ENCODE data around the gene TTC29.

TTC29 gene

DNA sequence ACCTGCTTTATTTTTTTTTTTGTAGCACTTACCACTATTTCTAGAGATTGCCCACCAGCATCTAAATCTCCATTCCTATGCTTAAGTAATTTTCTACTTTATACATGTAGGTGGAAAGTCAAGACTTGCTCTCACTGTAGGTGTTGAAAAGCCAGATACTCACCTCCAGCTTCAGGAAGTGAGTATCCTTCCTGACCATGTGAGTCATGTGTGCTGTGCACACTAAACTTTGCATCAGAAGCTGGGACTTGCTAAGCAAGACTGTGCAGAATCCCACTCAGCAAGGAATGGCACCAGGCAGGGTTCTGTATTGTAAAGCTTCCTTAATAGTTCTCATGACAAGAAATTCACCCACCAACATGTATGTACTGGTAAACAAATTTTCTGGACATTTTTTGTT lies 155.1 kb downstream of the TTC29 start:
- TF ChIP-seq, protein P1, sequence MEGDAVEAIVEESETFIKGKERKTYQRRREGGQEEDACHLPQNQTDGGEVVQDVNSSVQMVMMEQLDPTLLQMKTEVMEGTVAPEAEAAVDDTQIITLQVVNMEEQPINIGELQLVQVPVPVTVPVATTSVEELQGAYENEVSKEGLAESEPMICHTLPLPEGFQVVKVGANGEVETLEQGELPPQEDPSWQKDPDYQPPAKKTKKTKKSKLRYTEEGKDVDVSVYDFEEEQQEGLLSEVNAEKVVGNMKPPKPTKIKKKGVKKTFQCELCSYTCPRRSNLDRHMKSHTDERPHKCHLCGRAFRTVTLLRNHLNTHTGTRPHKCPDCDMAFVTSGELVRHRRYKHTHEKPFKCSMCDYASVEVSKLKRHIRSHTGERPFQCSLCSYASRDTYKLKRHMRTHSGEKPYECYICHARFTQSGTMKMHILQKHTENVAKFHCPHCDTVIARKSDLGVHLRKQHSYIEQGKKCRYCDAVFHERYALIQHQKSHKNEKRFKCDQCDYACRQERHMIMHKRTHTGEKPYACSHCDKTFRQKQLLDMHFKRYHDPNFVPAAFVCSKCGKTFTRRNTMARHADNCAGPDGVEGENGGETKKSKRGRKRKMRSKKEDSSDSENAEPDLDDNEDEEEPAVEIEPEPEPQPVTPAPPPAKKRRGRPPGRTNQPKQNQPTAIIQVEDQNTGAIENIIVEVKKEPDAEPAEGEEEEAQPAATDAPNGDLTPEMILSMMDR (IDR thresholded peaks at IDR 0.05; ENCODE audit: low read length) = no peak
- TF ChIP-seq EZH2phosphoT487 (IDR thresholded peaks at IDR 0.05; ENCODE audit: low read length) = no peak
- TF ChIP-seq EZH2 (optimal IDR thresholded peaks at IDR 0.05; ENCODE audit: low read depth, low read length) = no peak
- Histone ChIP-seq H3K27ac (ENCODE audit: low read length) (no peak overlapping the region), H4K20me1 (ENCODE audit: insufficient read depth, low read length) (no peaks in the 10 kb centered on the region), H3K4me3 (ENCODE audit: low read length) (no peak overlapping the region), H3K4me1 (ENCODE audit: low read length) (no peaks in the 10 kb centered on the region), H3K79me2 (ENCODE audit: low read length) (no peaks in the 10 kb centered on the region), H3K36me3 (replicated peaks; ENCODE audit: insufficient read depth, low read length) (no peaks in the 10 kb centered on the region), H3K27me3 (replicated peaks; ENCODE audit: insufficient read depth, low read length) (no peaks in the 10 kb centered on the region), H3K9me2 (replicated peaks; ENCODE audit: insufficient read depth, low read length) (no peaks in the 10 kb centered on the region), H3K9ac (ENCODE audit: low read length) (no peak overlapping the region), H2AFZ (ENCODE audit: low read length) (no peak overlapping the region), H3K9me3 (replicated peaks; ENCODE audit: insufficient read depth, low read length) (no peaks in the 10 kb centered on the region), H3F3A (ENCODE audit: insufficient read depth, low read length) (no peaks in the 10 kb centered on the region), H3K4me2 (ENCODE audit: low read depth, low read length) (no peak overlapping the region)
- DNase-seq = no peak

DNA sequence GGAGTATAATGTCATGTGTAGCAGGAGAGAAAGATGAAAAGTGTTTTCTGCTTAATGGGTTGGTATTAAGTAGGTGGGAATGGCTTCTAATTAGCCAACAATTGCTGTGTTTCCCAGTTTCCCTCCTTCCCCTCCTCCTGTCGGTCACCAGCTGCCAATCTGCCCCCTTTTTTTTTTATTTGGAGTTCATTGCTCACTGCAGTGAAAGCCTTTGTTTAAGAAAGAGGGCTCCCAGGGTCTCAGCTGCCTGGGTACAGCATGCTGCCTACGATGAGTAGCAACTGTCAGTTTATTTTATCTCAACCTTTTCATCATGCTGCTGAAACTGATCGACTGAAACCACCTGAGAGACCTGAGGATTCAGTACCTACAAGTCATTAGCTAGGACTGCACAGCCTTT lies 157.9 kb downstream of the TTC29 start:
- Histone ChIP-seq H4K20me1 (ENCODE audit: insufficient read depth, low read length) (no peaks in the 10 kb centered on the region), H3K9me2 (replicated peaks; ENCODE audit: insufficient read depth, low read length) (no peaks in the 10 kb centered on the region), H3K9ac (ENCODE audit: low read length) (no peak overlapping the region), H3K4me3 (ENCODE audit: low read length) (no peak overlapping the region), H3K4me1 (ENCODE audit: low read length) (no peaks in the 10 kb centered on the region), H3K4me2 (ENCODE audit: low read depth, low read length) (no peak overlapping the region), H3K27me3 (replicated peaks; ENCODE audit: insufficient read depth, low read length) (no peaks in the 10 kb centered on the region), H2AFZ (ENCODE audit: low read length) (no peak overlapping the region), H3K36me3 (replicated peaks; ENCODE audit: insufficient read depth, low read length) (no peaks in the 10 kb centered on the region), H3K9me3 (replicated peaks; ENCODE audit: insufficient read depth, low read length) (no peaks in the 10 kb centered on the region), H3F3A (ENCODE audit: insufficient read depth, low read length) (no peaks in the 10 kb centered on the region), H3K27ac (ENCODE audit: low read length) (no peak overlapping the region), H3K79me2 (ENCODE audit: low read length) (no peaks in the 10 kb centered on the region)
- DNase-seq = no peak
- TF ChIP-seq EZH2phosphoT487 (IDR thresholded peaks at IDR 0.05; ENCODE audit: low read length) (no peak), EZH2 (optimal IDR thresholded peaks at IDR 0.05; ENCODE audit: low read depth, low read length) (no peak)
- TF ChIP-seq, protein P1 (IDR thresholded peaks at IDR 0.05; ENCODE audit: low read length) = no peak

- H3K9ac ChIP-seq (ENCODE audit: low read length) = no peak overlapping the region
- H3K36me3 ChIP-seq (replicated peaks; ENCODE audit: insufficient read depth, low read length) = no peaks in the 10 kb centered on the region
- H3F3A ChIP-seq (ENCODE audit: insufficient read depth, low read length) = no peaks in the 10 kb centered on the region
- no peak overlapping the region for H3K4me3 ChIP-seq (ENCODE audit: low read length)
- H3K79me2 ChIP-seq (ENCODE audit: low read length) = no peaks in the 10 kb centered on the region
- TF ChIP-seq, protein P1 (IDR thresholded peaks at IDR 0.05; ENCODE audit: low read length) = no peak
- TF ChIP-seq EZH2phosphoT487 (IDR thresholded peaks at IDR 0.05; ENCODE audit: low read length) (no peak), EZH2 (optimal IDR thresholded peaks at IDR 0.05; ENCODE audit: low read depth, low read length) (no peak)
- H2AFZ ChIP-seq (ENCODE audit: low read length) = no peak overlapping the region
- H3K9me3 ChIP-seq (replicated peaks; ENCODE audit: insufficient read depth, low read length) = no peaks in the 10 kb centered on the region
- H3K27ac ChIP-seq (ENCODE audit: low read length) = no peak overlapping the region
- no peak overlapping the region for H3K4me2 ChIP-seq (ENCODE audit: low read depth, low read length)
- H3K9me2 ChIP-seq (replicated peaks; ENCODE audit: insufficient read depth, low read length) = no peaks in the 10 kb centered on the region
- H3K27me3 ChIP-seq (replicated peaks; ENCODE audit: insufficient read depth, low read length) = no peaks in the 10 kb centered on the region
- H4K20me1 ChIP-seq (ENCODE audit: insufficient read depth, low read length) = no peaks in the 10 kb centered on the region
- H3K4me1 ChIP-seq (ENCODE audit: low read length) = no peaks in the 10 kb centered on the region
- no peak for DNase-seq
These were observed 169.0 kb downstream of the TTC29 start for GRCh38 chr4:146776691-146777090.

Data from MM.1S (cell line).